HEK293 (cell line): ENCODE results near the gene LITAFD.
A peak's percentile ranks its signal among the peaks of the same experiment; 100 is the strongest.

ENCODE experiments used
- CTCF ChIA-PET: fragments of 350-600 bp; formaldehyde crosslinking; extraction: SDS; loops from one replicate; lab custom pipeline; 2021; ENCODE audit warnings: antibody characterized with exemption; lab: Yijun Ruan, JAX
- POLR2A ChIA-PET: fragments of 300-600 bp; formaldehyde crosslinking; extraction: SDS; loops from one replicate; lab custom pipeline; 2020; ENCODE audit warnings: antibody characterized with exemption, inconsistent platforms; lab: Yijun Ruan, JAX
- H3K27ac ChIP-seq: fragments of 200-500 bp; sonication (Bioruptor generic); 2 replicates; pipeline ENCODE4 v1.5.1; 2014; ENCODE audit warnings: low read depth, low read length, control low read depth, inconsistent platforms; ENCODE audit errors: extremely low read depth
- H3K36me3 ChIP-seq, 2 experiments: fragments of 200-500 bp in 1 of 2; sonication (Bioruptor generic) in 1 of 2; 1 replicate in 1 of 2; 2 replicates in 1 of 2; pipeline ENCODE4 v1.5.1; 2014 to 2017; ENCODE audit warnings: inconsistent platforms in 2 of 2, low read length in 2 of 2; ENCODE audit not compliant: control insufficient read depth in 2 of 2, insufficient read depth in 1 of 2
- H3K4me1 ChIP-seq: fragments of 200-500 bp; sonication (Bioruptor generic); 2 replicates; pipeline ENCODE4 v1.5.1; 2014; ENCODE audit warnings: mild to moderate bottlenecking, low read length, inconsistent platforms; ENCODE audit not compliant: control insufficient read depth, insufficient read depth
- H3K4me3 ChIP-seq: 2 replicates; pipeline ENCODE4 v1.5.1; 2011; ENCODE audit warnings: low read depth, mild to moderate bottlenecking, control low read depth, low read length, moderate library complexity
- H3K9me3 ChIP-seq: fragments of 200-500 bp; sonication (Bioruptor generic); 2 replicates; pipeline ENCODE4 v1.5.1; 2014; ENCODE audit warnings: low read depth, low read length, inconsistent platforms; ENCODE audit not compliant: control insufficient read depth, insufficient read depth
- CTCF ChIP-seq: fragments of 450-650 bp; formaldehyde crosslinking; IDR thresholded peaks from 2 replicates; pipeline ENCODE4 v1.5.1; 2016; ENCODE audit warnings: missing biosample characterization, missing genetic modification characterization
- HIC1 ChIP-seq: fragments of 450-650 bp; formaldehyde crosslinking; IDR thresholded peaks from 2 replicates; pipeline ENCODE4 v1.5.1; 2016; ENCODE audit warnings: missing biosample characterization, missing genetic modification characterization
- ZBTB1 ChIP-seq: fragments of 450-650 bp; formaldehyde crosslinking; IDR thresholded peaks from 2 replicates; pipeline ENCODE4 v1.5.1; 2016; ENCODE audit warnings: missing biosample characterization, missing genetic modification characterization
- ZBTB20 ChIP-seq: fragments of 450-650 bp; formaldehyde crosslinking; IDR thresholded peaks from 2 replicates; pipeline ENCODE4 v1.5.1; 2016; ENCODE audit warnings: missing biosample characterization, missing genetic modification characterization
- ZBTB8A ChIP-seq: fragments of 450-650 bp; formaldehyde crosslinking; IDR thresholded peaks from 2 replicates; pipeline ENCODE4 v1.5.1; 2016; ENCODE audit warnings: missing biosample characterization, missing genetic modification characterization
- ZNF169 ChIP-seq: fragments of 450-650 bp; formaldehyde crosslinking; IDR thresholded peaks from 2 replicates; pipeline ENCODE4 v1.5.1; 2016; ENCODE audit warnings: missing biosample characterization, missing genetic modification characterization
- ZNF184 ChIP-seq: fragments of 450-650 bp; IDR thresholded peaks from 2 replicates; pipeline ENCODE4 v1.5.1; 2018; ENCODE audit warnings: missing biosample characterization, mild to moderate bottlenecking, missing genetic modification characterization
- ZNF324 ChIP-seq: fragments of 450-650 bp; formaldehyde crosslinking; IDR thresholded peaks from 2 replicates; pipeline ENCODE4 v1.5.1; 2016; ENCODE audit warnings: missing biosample characterization, missing genetic modification characterization
- ZNF341 ChIP-seq: fragments of 450-650 bp; formaldehyde crosslinking; IDR thresholded peaks from 2 replicates; pipeline ENCODE4; 2016; ENCODE audit warnings: low read depth, missing biosample characterization, missing genetic modification characterization
- ZNF488 ChIP-seq: fragments of 450-650 bp; formaldehyde crosslinking; IDR thresholded peaks from 2 replicates; pipeline ENCODE4 v1.5.1; 2016; ENCODE audit warnings: missing biosample characterization, missing genetic modification characterization
- ZNF600 ChIP-seq: fragments of 450-650 bp; formaldehyde crosslinking; IDR thresholded peaks from 2 replicates; pipeline ENCODE4 v1.5.1; 2016; ENCODE audit warnings: missing biosample characterization, missing genetic modification characterization
- ZNF623 ChIP-seq: fragments of 450-650 bp; formaldehyde crosslinking; IDR thresholded peaks from 2 replicates; pipeline ENCODE4 v1.5.1; 2016; ENCODE audit warnings: missing biosample characterization, missing genetic modification characterization
- ZNF837 ChIP-seq: fragments of 450-650 bp; formaldehyde crosslinking; IDR thresholded peaks from 2 replicates; pipeline ENCODE4 v1.5.1; 2016; ENCODE audit warnings: missing biosample characterization, missing genetic modification characterization
- TF ChIP-seq, protein P1 (sequence below): fragments of 450-650 bp; IDR thresholded peaks from 2 replicates; pipeline ENCODE4 v1.5.1; 2018; ENCODE audit warnings: missing biosample characterization, missing genetic modification characterization
- TF ChIP-seq, protein P2 (sequence below): fragments of 450-650 bp; formaldehyde crosslinking; IDR thresholded peaks from 2 replicates; pipeline ENCODE4 v1.5.1; 2016; ENCODE audit warnings: missing biosample characterization, missing genetic modification characterization
- TF ChIP-seq, protein P3 (sequence below): fragments of 450-650 bp; formaldehyde crosslinking; IDR thresholded peaks from 2 replicates; pipeline ENCODE4 v1.5.1; 2017; ENCODE audit warnings: missing biosample characterization, missing genetic modification characterization

LITAFD gene

GRCh38 chr16:8862309-8863130 is 19.6 kb upstream of the LITAFD start:
- Histone ChIP-seq H3K4me1 (peaks cover 8% of the 10 kb centered on the region), H3K36me3 (peaks cover 0 to 36% of the 10 kb centered on the region in 2 experiments; a peak in 2 of 3 replicates), H3K4me3 (no peak overlapping the region), H3K9me3 (no peaks in the 10 kb centered on the region), H3K27ac (no peak overlapping the region)
- POLR2A ChIA-PET = interaction anchor here (1.0 kb wide), 1 partner anchor 8 kb away, joined by 3 read pairs; no protein-coding TSS in a partner anchor
- TF ChIP-seq ZNF184 (tag by site-specific recombination) = no peak
- TF ChIP-seq, protein P1, sequence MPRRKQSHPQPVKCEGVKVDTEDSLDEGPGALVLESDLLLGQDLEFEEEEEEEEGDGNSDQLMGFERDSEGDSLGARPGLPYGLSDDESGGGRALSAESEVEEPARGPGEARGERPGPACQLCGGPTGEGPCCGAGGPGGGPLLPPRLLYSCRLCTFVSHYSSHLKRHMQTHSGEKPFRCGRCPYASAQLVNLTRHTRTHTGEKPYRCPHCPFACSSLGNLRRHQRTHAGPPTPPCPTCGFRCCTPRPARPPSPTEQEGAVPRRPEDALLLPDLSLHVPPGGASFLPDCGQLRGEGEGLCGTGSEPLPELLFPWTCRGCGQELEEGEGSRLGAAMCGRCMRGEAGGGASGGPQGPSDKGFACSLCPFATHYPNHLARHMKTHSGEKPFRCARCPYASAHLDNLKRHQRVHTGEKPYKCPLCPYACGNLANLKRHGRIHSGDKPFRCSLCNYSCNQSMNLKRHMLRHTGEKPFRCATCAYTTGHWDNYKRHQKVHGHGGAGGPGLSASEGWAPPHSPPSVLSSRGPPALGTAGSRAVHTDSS = peak; percentile 84
- no peak for TF ChIP-seq ZBTB1 (tag by site-specific recombination)
- peak; percentile 94 for TF ChIP-seq ZNF623 (tag by site-specific recombination)
- TF ChIP-seq, protein P2, sequence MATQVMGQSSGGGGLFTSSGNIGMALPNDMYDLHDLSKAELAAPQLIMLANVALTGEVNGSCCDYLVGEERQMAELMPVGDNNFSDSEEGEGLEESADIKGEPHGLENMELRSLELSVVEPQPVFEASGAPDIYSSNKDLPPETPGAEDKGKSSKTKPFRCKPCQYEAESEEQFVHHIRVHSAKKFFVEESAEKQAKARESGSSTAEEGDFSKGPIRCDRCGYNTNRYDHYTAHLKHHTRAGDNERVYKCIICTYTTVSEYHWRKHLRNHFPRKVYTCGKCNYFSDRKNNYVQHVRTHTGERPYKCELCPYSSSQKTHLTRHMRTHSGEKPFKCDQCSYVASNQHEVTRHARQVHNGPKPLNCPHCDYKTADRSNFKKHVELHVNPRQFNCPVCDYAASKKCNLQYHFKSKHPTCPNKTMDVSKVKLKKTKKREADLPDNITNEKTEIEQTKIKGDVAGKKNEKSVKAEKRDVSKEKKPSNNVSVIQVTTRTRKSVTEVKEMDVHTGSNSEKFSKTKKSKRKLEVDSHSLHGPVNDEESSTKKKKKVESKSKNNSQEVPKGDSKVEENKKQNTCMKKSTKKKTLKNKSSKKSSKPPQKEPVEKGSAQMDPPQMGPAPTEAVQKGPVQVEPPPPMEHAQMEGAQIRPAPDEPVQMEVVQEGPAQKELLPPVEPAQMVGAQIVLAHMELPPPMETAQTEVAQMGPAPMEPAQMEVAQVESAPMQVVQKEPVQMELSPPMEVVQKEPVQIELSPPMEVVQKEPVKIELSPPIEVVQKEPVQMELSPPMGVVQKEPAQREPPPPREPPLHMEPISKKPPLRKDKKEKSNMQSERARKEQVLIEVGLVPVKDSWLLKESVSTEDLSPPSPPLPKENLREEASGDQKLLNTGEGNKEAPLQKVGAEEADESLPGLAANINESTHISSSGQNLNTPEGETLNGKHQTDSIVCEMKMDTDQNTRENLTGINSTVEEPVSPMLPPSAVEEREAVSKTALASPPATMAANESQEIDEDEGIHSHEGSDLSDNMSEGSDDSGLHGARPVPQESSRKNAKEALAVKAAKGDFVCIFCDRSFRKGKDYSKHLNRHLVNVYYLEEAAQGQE (tag by site-specific recombination) = no peak
- peak; percentile 85 for TF ChIP-seq ZNF341 (tag by site-specific recombination)
- TF ChIP-seq ZNF837 (tag by site-specific recombination) = no peak
- peak; percentile 74 for TF ChIP-seq ZBTB8A (tag by site-specific recombination)
- CTCF ChIA-PET = interaction anchor here (1.2 to 4.2 kb wide), 2 partner anchors 11 to 17 kb away, joined by 6 to 28 read pairs; no protein-coding TSS in a partner anchor

DNA sequence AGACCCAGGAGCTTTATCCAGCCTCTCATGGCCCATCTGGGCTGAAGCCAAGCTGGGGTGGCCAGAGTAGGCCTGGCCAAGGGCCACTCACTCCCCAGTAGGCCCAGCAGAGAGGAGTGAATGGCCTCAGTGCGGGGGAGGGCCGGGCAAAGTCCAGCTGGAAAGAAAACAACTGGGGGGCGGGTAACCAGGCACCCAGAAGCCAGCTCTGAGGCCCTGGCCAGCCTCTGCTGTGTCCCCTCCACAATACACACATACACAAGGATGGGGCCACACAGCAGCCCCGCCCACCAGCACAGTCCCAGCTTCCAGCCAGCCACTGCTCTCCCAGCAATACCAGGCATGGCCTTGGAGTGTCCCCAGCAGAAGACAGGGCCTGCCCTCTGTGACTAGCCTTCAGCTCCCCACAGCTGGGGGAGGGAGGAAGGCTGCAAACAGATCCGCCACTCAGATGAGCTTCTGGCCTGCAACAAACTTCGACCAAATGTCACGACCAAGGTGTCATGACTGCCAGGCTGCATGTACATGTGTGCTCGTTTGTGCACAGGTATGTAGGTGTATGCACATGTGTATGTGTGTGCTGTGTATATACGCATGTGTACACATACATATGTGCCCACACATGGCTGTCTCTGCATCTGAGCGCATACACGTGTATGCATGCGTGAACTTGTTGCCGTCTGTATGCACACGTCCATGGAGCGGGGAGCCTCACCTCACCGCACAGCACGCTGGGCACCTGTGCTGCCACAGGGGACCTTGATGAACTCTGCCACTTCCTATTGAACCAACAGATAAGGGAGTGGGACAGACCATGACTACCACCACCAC is 18.3 kb upstream of the LITAFD start:
- H3K36me3 ChIP-seq = peaks cover 0 to 26% of the 10 kb centered on the region in 2 experiments; a peak in 2 of 3 replicates
- peaks cover 8% of the 10 kb centered on the region for H3K4me1 ChIP-seq
- POLR2A ChIA-PET = interaction anchor here (1.0 to 1.6 kb wide), 2 partner anchors 10 to 12 kb away, joined by 3 read pairs; no protein-coding TSS in a partner anchor
- CTCF ChIA-PET = interaction anchor here (0.9 to 4.2 kb wide), 2 partner anchors 9 to 16 kb away, joined by 5 to 28 read pairs; no protein-coding TSS in a partner anchor
- no peak overlapping the region for H3K27ac ChIP-seq
- H3K4me3 ChIP-seq = no peak overlapping the region
- no peaks in the 10 kb centered on the region for H3K9me3 ChIP-seq
- TF ChIP-seq ZNF488 (no peak), ZBTB20 (0 out of 2 replicates have a peak, but pooled peaks have one; percentile 11), HIC1 (tag by site-specific recombination) (0 out of 2 replicates have a peak, but pooled peaks have one; percentile 25), CTCF (peak; percentile 16; the same call in 1 of the 2 replicates), ZNF169 (tag by site-specific recombination) (no peak), ZNF324 (tag by site-specific recombination) (no peak), ZNF600 (tag by site-specific recombination) (peak; percentile 51; the same call in 1 of the 2 replicates)
- TF ChIP-seq, protein P3, sequence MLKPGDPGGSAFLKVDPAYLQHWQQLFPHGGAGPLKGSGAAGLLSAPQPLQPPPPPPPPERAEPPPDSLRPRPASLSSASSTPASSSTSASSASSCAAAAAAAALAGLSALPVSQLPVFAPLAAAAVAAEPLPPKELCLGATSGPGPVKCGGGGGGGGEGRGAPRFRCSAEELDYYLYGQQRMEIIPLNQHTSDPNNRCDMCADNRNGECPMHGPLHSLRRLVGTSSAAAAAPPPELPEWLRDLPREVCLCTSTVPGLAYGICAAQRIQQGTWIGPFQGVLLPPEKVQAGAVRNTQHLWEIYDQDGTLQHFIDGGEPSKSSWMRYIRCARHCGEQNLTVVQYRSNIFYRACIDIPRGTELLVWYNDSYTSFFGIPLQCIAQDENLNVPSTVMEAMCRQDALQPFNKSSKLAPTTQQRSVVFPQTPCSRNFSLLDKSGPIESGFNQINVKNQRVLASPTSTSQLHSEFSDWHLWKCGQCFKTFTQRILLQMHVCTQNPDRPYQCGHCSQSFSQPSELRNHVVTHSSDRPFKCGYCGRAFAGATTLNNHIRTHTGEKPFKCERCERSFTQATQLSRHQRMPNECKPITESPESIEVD = no peak
